ENCODE measurements around the gene OTUD1. TPM values are rescaled to one million over a fixed set of nuclear protein-coding genes. Genes with fewer than 3 reads are reported as not detected.
A peak's percentile ranks its signal among the peaks of the same experiment; 100 is the strongest.
"Not testable (repeated sequence)": the region's sequence is repeated elsewhere in the genome, so short reads cannot be mapped to it uniquely, and the experiment has no call there.

OTUD1 gene
- 4.2 TPM for polyA plus RNA-seq (2013, experiment 1 of 2)
- 4.2 TPM for polyA plus RNA-seq (2013, experiment 2 of 2)

DNA sequence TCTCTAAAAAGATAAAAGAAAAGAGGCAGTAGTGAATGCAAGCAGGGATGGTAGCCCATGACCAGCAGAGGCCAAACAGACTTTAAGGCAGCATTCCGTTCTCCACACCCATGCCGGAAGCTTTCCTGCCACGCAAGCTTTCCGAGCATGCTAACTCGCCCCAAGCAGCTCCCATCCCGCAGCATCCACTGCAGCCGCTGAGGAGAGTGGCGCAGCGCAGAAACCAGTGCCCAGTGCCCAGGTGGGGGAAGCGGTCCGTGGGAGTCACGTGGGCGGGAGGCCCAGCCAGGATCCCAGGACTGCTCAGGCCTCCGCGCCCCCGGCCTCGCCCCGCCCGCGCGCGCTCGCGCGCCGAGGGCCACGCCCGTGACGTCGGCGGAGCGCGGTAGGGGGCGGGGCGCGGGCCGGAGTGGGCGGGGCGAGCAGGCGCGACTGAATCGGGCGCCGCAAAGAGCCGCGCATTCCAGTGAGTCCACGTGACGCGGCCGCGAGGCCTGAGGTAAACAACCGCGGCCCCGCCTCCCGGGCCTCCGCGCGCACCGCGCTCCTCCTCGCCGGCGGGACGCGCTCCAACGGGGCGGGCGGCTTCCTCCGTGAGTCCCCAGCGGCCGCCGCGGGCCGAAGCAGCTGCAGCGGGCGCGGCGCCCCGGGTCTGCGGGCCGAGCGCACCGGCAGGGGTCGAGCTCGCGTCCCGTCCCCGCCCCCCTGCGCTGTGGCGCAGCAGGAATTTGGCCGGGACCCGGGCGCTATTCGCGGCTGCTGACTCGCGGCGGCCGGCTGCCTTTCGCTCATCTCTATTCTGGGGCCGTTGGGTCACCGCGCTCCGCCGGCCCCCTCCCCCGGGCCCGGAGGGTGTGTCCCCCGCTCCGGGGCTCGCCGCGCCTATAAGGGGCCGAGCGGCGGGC is at the start of gene OTUD1:
OTUD1 (plus strand) TSS at position 529 of the 905 bp plus-strand sequence. CDS start 383 bp downstream, outside the sequence.
- Histone ChIP-seq H3K27me3 (ENCODE audit: control insufficient read depth in 3 of 3, insufficient read depth in 3 of 3, low read depth in 1 of 3, low read length in 3 of 3) (peaks cover 0 to 6% (median 0%) of the 10 kb centered on the region in 3 experiments), H3K18ac (ENCODE audit: low read length) (peak within 1 kb of the TSS; percentile 98), H3K23ac (ENCODE audit: low read depth, low read length, poor library complexity) (peak within 1 kb of the TSS; percentile 50), H4K8ac (ENCODE audit: low read depth, low read length) (peak within 1 kb of the TSS; percentile 32), H3K9ac (ENCODE audit: low read depth, low read length, poor library complexity) (peak within 1 kb of the TSS; percentile 79), H4K91ac (ENCODE audit: low read depth, low read length, poor library complexity) (no peak within 1 kb of the TSS), H2AFZ (ENCODE audit: low read length) (peak within 1 kb of the TSS; percentile 89), H3K4me3 (ENCODE audit: low read length in 2 of 2) (peak within 1 kb of the TSS; percentile 53 to 98), H2BK12ac (ENCODE audit: low read length) (no peak within 1 kb of the TSS), H3K4ac (ENCODE audit: low read length) (no peak within 1 kb of the TSS), H3K36me3 (replicated peaks in 1 of 2; ENCODE audit: control insufficient read depth in 2 of 2, insufficient read depth in 2 of 2, low read length in 2 of 2) (no peaks in the 10 kb centered on the region), H3K4me1 (ENCODE audit: control insufficient read depth in 2 of 2, insufficient read depth in 1 of 2, low read depth in 1 of 2, low read length in 2 of 2) (peaks cover 4% of the 10 kb centered on the region in 2 donors), H3K14ac (ENCODE audit: low read length) (peak within 1 kb of the TSS; percentile 51), H3K4me2 (ENCODE audit: insufficient read depth, low read length, poor library complexity, severe bottlenecking) (peak within 1 kb of the TSS; percentile 77), H2BK15ac (ENCODE audit: low read length) (no peak within 1 kb of the TSS), H3K27ac (replicated peaks; ENCODE audit: low read length) (peak within 1 kb of the TSS; percentile 61), H3K79me1 (ENCODE audit: low read depth, low read length) (peaks cover 2% of the 10 kb centered on the region), H2BK120ac (ENCODE audit: low read depth, low read length) (no peak within 1 kb of the TSS), H2AK5ac (ENCODE audit: low read depth, low read length) (peak within 1 kb of the TSS; percentile 78), H2BK5ac (ENCODE audit: low read length) (peak within 1 kb of the TSS; percentile 42), H3K9me3 (replicated peaks in 1 of 2; ENCODE audit: control insufficient read depth in 2 of 2, insufficient read depth in 1 of 2, low read depth in 1 of 2, low read length in 2 of 2) (no peaks in the 10 kb centered on the region)
- no CpG with 5 or more reads among the region's 115 CpGs for WGBS, 2 donors (ENCODE audit: extremely low coverage in 2 of 2, insufficient read length in 2 of 2, insufficient replicate concordance in 1 of 2)
- DNase-seq (ENCODE audit: low spot score), result peak; percentile 88

DNA sequence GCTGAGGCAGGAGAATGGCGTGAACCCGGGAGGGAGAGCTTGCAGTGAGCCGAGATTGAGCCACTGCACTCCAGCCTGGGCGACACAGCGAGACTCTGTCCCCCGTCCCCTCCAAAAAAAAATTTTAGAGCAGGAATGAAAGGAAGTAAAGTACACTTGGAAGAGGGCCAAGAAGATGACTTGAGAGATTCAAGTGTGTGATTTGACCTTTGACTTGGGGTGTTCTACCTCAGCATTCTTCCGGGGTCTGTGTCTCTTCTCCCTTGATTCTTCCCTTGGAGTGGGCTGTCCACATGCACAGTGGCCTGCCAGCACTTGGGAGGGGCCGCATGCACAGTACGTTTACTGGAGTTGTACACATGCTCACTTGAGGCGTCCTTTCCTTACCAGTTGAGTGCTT is 48.5 kb upstream of the OTUD1 start:
- not testable (repeated sequence) for H3K36me3 ChIP-seq (replicated peaks in 1 of 2; ENCODE audit: control insufficient read depth in 2 of 2, insufficient read depth in 2 of 2, low read length in 2 of 2); H4K8ac ChIP-seq (ENCODE audit: low read depth, low read length); H3K4me3 ChIP-seq (ENCODE audit: low read length in 2 of 2); H3K27me3 ChIP-seq (ENCODE audit: control insufficient read depth in 3 of 3, insufficient read depth in 3 of 3, low read depth in 1 of 3, low read length in 3 of 3); DNase-seq (ENCODE audit: low spot score); H3K9me3 ChIP-seq (replicated peaks in 1 of 2; ENCODE audit: control insufficient read depth in 2 of 2, insufficient read depth in 1 of 2, low read depth in 1 of 2, low read length in 2 of 2); H2BK120ac ChIP-seq (ENCODE audit: low read depth, low read length); H3K23ac ChIP-seq (ENCODE audit: low read depth, low read length, poor library complexity); H2BK5ac ChIP-seq (ENCODE audit: low read length); H2AK5ac ChIP-seq (ENCODE audit: low read depth, low read length); H2BK12ac ChIP-seq (ENCODE audit: low read length); H3K18ac ChIP-seq (ENCODE audit: low read length); H3K14ac ChIP-seq (ENCODE audit: low read length); H3K4me1 ChIP-seq (ENCODE audit: control insufficient read depth in 2 of 2, insufficient read depth in 1 of 2, low read depth in 1 of 2, low read length in 2 of 2); H2BK15ac ChIP-seq (ENCODE audit: low read length); H2AFZ ChIP-seq (ENCODE audit: low read length); H3K4ac ChIP-seq (ENCODE audit: low read length); H3K9ac ChIP-seq (ENCODE audit: low read depth, low read length, poor library complexity); H3K79me1 ChIP-seq (ENCODE audit: low read depth, low read length); H3K27ac ChIP-seq (replicated peaks; ENCODE audit: low read length); H4K91ac ChIP-seq (ENCODE audit: low read depth, low read length, poor library complexity); H3K4me2 ChIP-seq (ENCODE audit: insufficient read depth, low read length, poor library complexity, severe bottlenecking)
- WGBS, 2 donors (ENCODE audit: extremely low coverage in 2 of 2, insufficient read length in 2 of 2, insufficient replicate concordance in 1 of 2), result no CpG with 5 or more reads among the region's 10 CpGs

GRCh38 chr10:23390809-23391208 is 48.1 kb upstream of the OTUD1 start:
- no peak overlapping the region for H3K18ac ChIP-seq (ENCODE audit: low read length)
- no peak overlapping the region for H3K4me2 ChIP-seq (ENCODE audit: insufficient read depth, low read length, poor library complexity, severe bottlenecking)
- no peak overlapping the region for H3K14ac ChIP-seq (ENCODE audit: low read length)
- no peak overlapping the region for H2BK12ac ChIP-seq (ENCODE audit: low read length)
- no peaks in the 10 kb centered on the region for H3K4me1 ChIP-seq (ENCODE audit: control insufficient read depth in 2 of 2, insufficient read depth in 1 of 2, low read depth in 1 of 2, low read length in 2 of 2)
- H3K4ac ChIP-seq (ENCODE audit: low read length), result no peak overlapping the region
- H4K91ac ChIP-seq (ENCODE audit: low read depth, low read length, poor library complexity), result no peak overlapping the region
- WGBS, 2 donors (ENCODE audit: extremely low coverage in 2 of 2, insufficient read length in 2 of 2, insufficient replicate concordance in 1 of 2), result no CpG with 5 or more reads among the region's 4 CpGs
- no peak overlapping the region for H2BK120ac ChIP-seq (ENCODE audit: low read depth, low read length)
- no peak overlapping the region for H2AK5ac ChIP-seq (ENCODE audit: low read depth, low read length)
- no peak overlapping the region for H2BK5ac ChIP-seq (ENCODE audit: low read length)
- no peak overlapping the region for H3K27ac ChIP-seq (replicated peaks; ENCODE audit: low read length)
- H3K9me3 ChIP-seq (replicated peaks in 1 of 2; ENCODE audit: control insufficient read depth in 2 of 2, insufficient read depth in 1 of 2, low read depth in 1 of 2, low read length in 2 of 2), result no peaks in the 10 kb centered on the region
- no peak for DNase-seq (ENCODE audit: low spot score)
- no peaks in the 10 kb centered on the region for H3K27me3 ChIP-seq (ENCODE audit: control insufficient read depth in 3 of 3, insufficient read depth in 3 of 3, low read depth in 1 of 3, low read length in 3 of 3)
- no peak overlapping the region for H2AFZ ChIP-seq (ENCODE audit: low read length)
- no peak overlapping the region for H3K9ac ChIP-seq (ENCODE audit: low read depth, low read length, poor library complexity)
- no peak overlapping the region for H3K4me3 ChIP-seq (ENCODE audit: low read length in 2 of 2)
- H4K8ac ChIP-seq (ENCODE audit: low read depth, low read length), result no peak overlapping the region
- no peaks in the 10 kb centered on the region for H3K36me3 ChIP-seq (replicated peaks in 1 of 2; ENCODE audit: control insufficient read depth in 2 of 2, insufficient read depth in 2 of 2, low read length in 2 of 2)
- H2BK15ac ChIP-seq (ENCODE audit: low read length), result no peak overlapping the region
- H3K79me1 ChIP-seq (ENCODE audit: low read depth, low read length), result no peaks in the 10 kb centered on the region
- H3K23ac ChIP-seq (ENCODE audit: low read depth, low read length, poor library complexity), result no peak overlapping the region

DNA sequence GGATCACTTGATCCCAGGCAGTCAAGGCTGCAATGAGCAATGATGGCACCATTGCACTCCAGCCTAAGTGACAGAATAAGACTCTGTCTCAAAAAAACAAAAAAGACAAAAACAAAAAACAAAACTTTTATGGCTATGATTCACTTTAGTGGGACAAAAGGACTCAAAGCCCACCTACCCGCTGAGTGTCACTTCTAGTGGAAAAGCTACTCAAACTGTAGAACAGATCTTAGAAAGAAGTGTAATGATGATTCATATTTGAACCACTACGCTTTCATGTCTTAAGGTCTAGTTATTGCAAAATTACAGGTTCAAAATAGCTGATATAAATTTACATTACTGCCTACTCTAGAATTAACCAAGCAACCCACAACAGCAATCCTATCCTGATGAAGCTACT is 47.1 kb upstream of the OTUD1 start:
- H3K4me3 ChIP-seq (ENCODE audit: low read length in 2 of 2), result no peak overlapping the region
- no peak overlapping the region for H3K4me2 ChIP-seq (ENCODE audit: insufficient read depth, low read length, poor library complexity, severe bottlenecking)
- no peak overlapping the region for H3K9ac ChIP-seq (ENCODE audit: low read depth, low read length, poor library complexity)
- DNase-seq (ENCODE audit: low spot score), result no peak
- H2AFZ ChIP-seq (ENCODE audit: low read length), result no peak overlapping the region
- no peak overlapping the region for H4K91ac ChIP-seq (ENCODE audit: low read depth, low read length, poor library complexity)
- no peaks in the 10 kb centered on the region for H3K27me3 ChIP-seq (ENCODE audit: control insufficient read depth in 3 of 3, insufficient read depth in 3 of 3, low read depth in 1 of 3, low read length in 3 of 3)
- H3K36me3 ChIP-seq (replicated peaks in 1 of 2; ENCODE audit: control insufficient read depth in 2 of 2, insufficient read depth in 2 of 2, low read length in 2 of 2), result no peaks in the 10 kb centered on the region
- no peaks in the 10 kb centered on the region for H3K4me1 ChIP-seq (ENCODE audit: control insufficient read depth in 2 of 2, insufficient read depth in 1 of 2, low read depth in 1 of 2, low read length in 2 of 2)
- WGBS, 2 donors (ENCODE audit: extremely low coverage in 2 of 2, insufficient read length in 2 of 2, insufficient replicate concordance in 1 of 2), result no CpG with 5 or more reads among the region's 2 CpGs
- H3K9me3 ChIP-seq (replicated peaks in 1 of 2; ENCODE audit: control insufficient read depth in 2 of 2, insufficient read depth in 1 of 2, low read depth in 1 of 2, low read length in 2 of 2), result no peaks in the 10 kb centered on the region
- no peak overlapping the region for H4K8ac ChIP-seq (ENCODE audit: low read depth, low read length)
- H3K14ac ChIP-seq (ENCODE audit: low read length), result no peak overlapping the region
- H2BK5ac ChIP-seq (ENCODE audit: low read length), result no peak overlapping the region
- H3K23ac ChIP-seq (ENCODE audit: low read depth, low read length, poor library complexity), result no peak overlapping the region
- no peak overlapping the region for H2BK15ac ChIP-seq (ENCODE audit: low read length)
- no peak overlapping the region for H2BK12ac ChIP-seq (ENCODE audit: low read length)
- no peak overlapping the region for H2BK120ac ChIP-seq (ENCODE audit: low read depth, low read length)
- no peak overlapping the region for H3K18ac ChIP-seq (ENCODE audit: low read length)
- no peak overlapping the region for H3K4ac ChIP-seq (ENCODE audit: low read length)
- no peak overlapping the region for H2AK5ac ChIP-seq (ENCODE audit: low read depth, low read length)
- no peaks in the 10 kb centered on the region for H3K79me1 ChIP-seq (ENCODE audit: low read depth, low read length)
- H3K27ac ChIP-seq (replicated peaks; ENCODE audit: low read length), result no peak overlapping the region
